Measurements from ENCODE around the gene FHIT. TPM values are rescaled to one million over a fixed set of nuclear protein-coding genes. Genes with fewer than 3 reads are reported as not detected.

Gene FHIT
- total and polyA plus RNA-seq, 10 of the 15 experiments (the other 5 are each of a cell fraction or from before 2014, with no cell fraction given): 4.2 to 14.9 (median 9.4) TPM

- TF ChIP-seq ZBTB4 (CRISPR knock-in tag; IDR thresholded peaks at IDR 0.05) (no peak), ZBED1 (IDR thresholded peaks at IDR 0.05; ENCODE audit: borderline replicate concordance) (no peak)
- TF ChIP-seq, protein P1, sequence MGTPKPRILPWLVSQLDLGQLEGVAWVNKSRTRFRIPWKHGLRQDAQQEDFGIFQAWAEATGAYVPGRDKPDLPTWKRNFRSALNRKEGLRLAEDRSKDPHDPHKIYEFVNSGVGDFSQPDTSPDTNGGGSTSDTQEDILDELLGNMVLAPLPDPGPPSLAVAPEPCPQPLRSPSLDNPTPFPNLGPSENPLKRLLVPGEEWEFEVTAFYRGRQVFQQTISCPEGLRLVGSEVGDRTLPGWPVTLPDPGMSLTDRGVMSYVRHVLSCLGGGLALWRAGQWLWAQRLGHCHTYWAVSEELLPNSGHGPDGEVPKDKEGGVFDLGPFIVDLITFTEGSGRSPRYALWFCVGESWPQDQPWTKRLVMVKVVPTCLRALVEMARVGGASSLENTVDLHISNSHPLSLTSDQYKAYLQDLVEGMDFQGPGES (IDR thresholded peaks at IDR 0.05): no peak
Measured at GRCh38 chr3:60176614-60177013, 1074.6 kb downstream of the FHIT start (continued).

- no TSS peak for BruUV-seq (replicated peaks)
- Histone ChIP-seq H3K9me3 (replicated peaks; ENCODE audit: control insufficient read depth, insufficient read depth, low read length) (no peaks in the 10 kb centered on the region), H4K20me1 (ENCODE audit: control insufficient read depth, insufficient read depth) (no peaks in the 10 kb centered on the region), H3K79me2 (ENCODE audit: control insufficient read depth, insufficient read depth, low read length) (no peaks in the 10 kb centered on the region), H3K27ac (ENCODE audit: control insufficient read depth, insufficient read depth) (no peak overlapping the region), H2AFZ (ENCODE audit: control insufficient read depth, low read depth, low read length) (no peak overlapping the region), H3K27me3 (replicated peaks in 1 of 2; ENCODE audit: control insufficient read depth in 2 of 2, insufficient read depth in 2 of 2, low read length in 1 of 2) (no peaks in the 10 kb centered on the region), H3K9ac (ENCODE audit: control insufficient read depth, insufficient read depth, low read length) (no peak overlapping the region), H3K36me3 (ENCODE audit: control insufficient read depth in 2 of 2, insufficient read depth in 2 of 2, low read length in 1 of 2) (no peaks in the 10 kb centered on the region), H3K4me3 (no peak overlapping the region), H3K4me2 (ENCODE audit: control insufficient read depth, insufficient read depth) (no peak overlapping the region), H3K4me1 (ENCODE audit: control insufficient read depth, insufficient read depth, low read length) (no peaks in the 10 kb centered on the region)
- FAIRE-seq (no peak), DNase-seq (ENCODE audit: low read depth, low spot score) (no peak), ATAC-seq (peak; percentile 48; the same call in 1 of the 3 replicates)
- in situ Hi-C loops (cut with MboI): no loop called here
- POLR2A ChIA-PET: no interaction called here
- no peak for TF ChIP-seq TCF3 (IDR thresholded peaks at IDR 0.05; ENCODE audit: borderline replicate concordance, insufficient read depth, low read depth, low read length)
- no peak for TF ChIP-seq E2F8 (IDR thresholded peaks at IDR 0.05; ENCODE audit: low read depth, partially characterized antibody)
- TF ChIP-seq JUND (IDR thresholded peaks at IDR 0.05; ENCODE audit: low read depth, low read length): no peak
- no peak for TF ChIP-seq RCOR1 (conservative IDR thresholded peaks at IDR 0.05; ENCODE audit: low read depth, low read length)
- TF ChIP-seq SMARCA5 (IDR thresholded peaks at IDR 0.05): no peak
- TF ChIP-seq ZBTB11 (CRISPR knock-in tag; IDR thresholded peaks at IDR 0.05): no peak
- CTCF ChIA-PET: no interaction called here
- WGBS (ENCODE audit: insufficient coverage, insufficient replicate concordance, low lambda C conversion rate, missing lambda C conversion rate): 9% methylated on average over 3 of the region's 3 CpGs
- intact Hi-C loops (cut with micrococcal nuclease; ENCODE audit: unreplicated experiment): no loop called here
- SMC1A ChIA-PET (ENCODE audit: uncharacterized antibody, unreplicated experiment): no interaction called here
- RAD21 ChIA-PET (ENCODE audit: unreplicated experiment): no interaction called here
Measured at GRCh38 chr3:60175680-60176079, 1075.6 kb downstream of the FHIT start.
